ENCODE results near the gene RPS6KA5.

DNA sequence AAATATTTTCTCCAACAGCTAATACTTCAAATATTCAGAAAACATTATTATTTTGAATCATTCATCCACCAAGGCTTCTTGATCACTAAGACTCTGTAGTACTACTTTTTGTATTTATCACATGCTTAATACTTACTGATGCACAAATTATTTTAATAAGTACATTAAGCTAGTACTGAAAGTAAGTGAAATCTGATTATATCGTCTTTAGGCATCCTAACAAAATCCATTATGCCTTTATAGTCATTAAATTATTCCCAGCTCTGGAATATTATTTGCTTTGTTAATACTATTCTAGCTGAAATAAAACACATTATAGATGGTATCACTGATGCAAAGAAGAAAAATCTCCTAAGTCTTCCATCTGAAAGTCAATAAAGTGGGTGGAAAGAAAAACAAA is 169.1 kb downstream of the RPS6KA5 start:
- TF ChIP-seq CTCF (IDR thresholded peaks at IDR 0.05): no peak
- TF ChIP-seq POLR2A (IDR thresholded peaks at IDR 0.05): no peak

Measured in uterus (tissue), 2 donors.